Calu3 (cell line): ENCODE data around the gene BMP7. TPM values are rescaled to one million over a fixed set of nuclear protein-coding genes. Genes with fewer than 3 reads are reported as not detected.

Experiments
- BruUV-seq: library from RNA; stranded (reverse); fragments of 400-500 nt; replicated peaks from 2 replicates; lab custom pipeline; 2021; lab: Mats Ljungman, UMichigan
- CTCF ChIA-PET: fragments of 300-600 bp; sonication (Branson Sonifier 250); formaldehyde crosslinking; loops from one replicate; lab custom pipeline; 2022; ENCODE audit warnings: antibody characterized with exemption; lab: Charles Lee
- DNase-seq: peaks from one replicate; pipeline ENCODE4 v3.0.0; 2022
- H3K27ac Mint-ChIP-seq: one replicate; pipeline ENCODE4 v1.8.0; 2022; ENCODE audit warnings: mixed read lengths; ENCODE audit not compliant: unreplicated experiment
- H3K27me3 Mint-ChIP-seq: one replicate; pipeline ENCODE4 v1.8.0; 2022; ENCODE audit warnings: mixed read lengths; ENCODE audit not compliant: unreplicated experiment
- H3K36me3 Mint-ChIP-seq: one replicate; pipeline ENCODE4 v1.8.0; 2022; ENCODE audit warnings: mild to moderate bottlenecking, moderate library complexity, mixed read lengths; ENCODE audit not compliant: insufficient read depth, unreplicated experiment
- H3K4me1 Mint-ChIP-seq: one replicate; pipeline ENCODE4 v1.8.0; 2022; ENCODE audit warnings: mild to moderate bottlenecking, low read depth, mixed read lengths; ENCODE audit not compliant: unreplicated experiment
- H3K4me3 Mint-ChIP-seq: one replicate; pipeline ENCODE4 v1.8.0; 2022; ENCODE audit warnings: mild to moderate bottlenecking, low read depth, moderate library complexity, mixed read lengths; ENCODE audit not compliant: unreplicated experiment
- H3K9me3 Mint-ChIP-seq: one replicate; pipeline ENCODE4 v1.8.0; 2022; ENCODE audit warnings: low read depth, mixed read lengths; ENCODE audit not compliant: unreplicated experiment
- intact Hi-C: fragments of 100-400 bp; cut with micrococcal nuclease; formaldehyde crosslinking; loops from one replicate; pipeline ENCODE4 v1.10.0; 2022; ENCODE audit not compliant: unreplicated experiment
- total RNA-seq: library from RNA; stranded (reverse); gene quantifications from 2 replicates; pipeline ENCODE4 v1.2.3, GENCODE V29; 2022
- TF ChIP-seq, protein P1 (sequence below): fragments of 200-600 bp; IDR thresholded peaks from one replicate; pipeline ENCODE4 v1.8.0; 2022; ENCODE audit warnings: antibody characterized with exemption; ENCODE audit not compliant: unreplicated experiment

BMP7 gene
- total RNA-seq, 1 experiment from 2014 or later = not detected

- intact Hi-C loops = no loop called here
- BruUV-seq = no TSS peak
- Mint-ChIP-seq H3K9me3 (no peaks in the 10 kb centered on the region), H3K4me3 (no peak overlapping the region), H3K27ac (no peak overlapping the region), H3K4me1 (no peaks in the 10 kb centered on the region), H3K27me3 (peaks cover 73% of the 10 kb centered on the region), H3K36me3 (no peaks in the 10 kb centered on the region)
- TF ChIP-seq, protein P1, sequence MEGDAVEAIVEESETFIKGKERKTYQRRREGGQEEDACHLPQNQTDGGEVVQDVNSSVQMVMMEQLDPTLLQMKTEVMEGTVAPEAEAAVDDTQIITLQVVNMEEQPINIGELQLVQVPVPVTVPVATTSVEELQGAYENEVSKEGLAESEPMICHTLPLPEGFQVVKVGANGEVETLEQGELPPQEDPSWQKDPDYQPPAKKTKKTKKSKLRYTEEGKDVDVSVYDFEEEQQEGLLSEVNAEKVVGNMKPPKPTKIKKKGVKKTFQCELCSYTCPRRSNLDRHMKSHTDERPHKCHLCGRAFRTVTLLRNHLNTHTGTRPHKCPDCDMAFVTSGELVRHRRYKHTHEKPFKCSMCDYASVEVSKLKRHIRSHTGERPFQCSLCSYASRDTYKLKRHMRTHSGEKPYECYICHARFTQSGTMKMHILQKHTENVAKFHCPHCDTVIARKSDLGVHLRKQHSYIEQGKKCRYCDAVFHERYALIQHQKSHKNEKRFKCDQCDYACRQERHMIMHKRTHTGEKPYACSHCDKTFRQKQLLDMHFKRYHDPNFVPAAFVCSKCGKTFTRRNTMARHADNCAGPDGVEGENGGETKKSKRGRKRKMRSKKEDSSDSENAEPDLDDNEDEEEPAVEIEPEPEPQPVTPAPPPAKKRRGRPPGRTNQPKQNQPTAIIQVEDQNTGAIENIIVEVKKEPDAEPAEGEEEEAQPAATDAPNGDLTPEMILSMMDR = no peak
- no peak for DNase-seq
- CTCF ChIA-PET = interaction anchor here (0.7 kb wide), 1 partner anchor 658 kb away, joined by 5 read pairs; no protein-coding TSS in a partner anchor
Measured at GRCh38 chr20:57152557-57152956, 113.9 kb downstream of the BMP7 start.

DNA sequence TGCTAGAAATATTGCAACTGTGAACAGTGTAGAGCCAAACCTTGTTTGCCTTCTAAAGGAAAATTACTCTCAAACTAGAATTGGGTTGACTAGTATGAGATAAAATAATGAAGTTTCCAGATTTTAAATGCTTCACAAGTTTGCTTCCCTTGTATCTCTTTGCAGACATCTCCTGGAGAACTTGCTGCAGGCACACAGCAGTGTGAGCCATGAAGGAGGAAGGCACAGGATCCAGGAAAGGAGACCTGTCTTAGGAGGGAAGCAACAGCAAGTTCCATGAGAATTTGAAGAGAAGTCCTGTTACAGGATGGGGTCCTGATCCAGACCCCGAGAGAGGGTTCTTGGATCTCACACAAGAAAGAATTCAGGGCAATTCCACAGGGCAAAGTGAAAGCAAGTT, 115.9 kb downstream of the BMP7 start:
- Mint-ChIP-seq H3K4me1 (no peaks in the 10 kb centered on the region), H3K27ac (no peak overlapping the region), H3K9me3 (no peaks in the 10 kb centered on the region), H3K27me3 (peaks cover 78% of the 10 kb centered on the region), H3K36me3 (no peaks in the 10 kb centered on the region), H3K4me3 (no peak overlapping the region)
- BruUV-seq = no TSS peak
- DNase-seq = no peak
- TF ChIP-seq, protein P1 = no peak
- intact Hi-C loops = no loop called here
- CTCF ChIA-PET = no interaction called here

DNA sequence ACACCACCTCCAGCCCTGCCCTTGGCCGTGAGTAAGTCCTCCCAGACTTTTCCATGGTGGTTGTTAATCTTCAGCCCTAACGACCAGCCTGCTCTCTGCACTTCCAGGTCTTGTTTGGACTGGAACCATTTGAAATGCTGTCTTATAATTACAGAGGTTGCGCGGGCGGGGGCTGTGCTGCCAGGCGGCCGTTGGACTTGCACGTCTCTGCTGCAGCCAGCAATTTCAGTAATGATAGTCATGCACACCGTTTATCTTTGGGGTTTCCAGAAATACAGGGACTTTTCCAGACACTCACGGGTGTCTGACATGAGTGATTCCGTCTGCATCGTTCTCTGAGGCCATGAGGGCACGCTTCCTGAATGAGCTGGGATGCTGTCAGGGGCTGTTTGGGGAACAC, 118.2 kb downstream of the BMP7 start:
- Mint-ChIP-seq H3K4me1 (no peaks in the 10 kb centered on the region), H3K27ac (no peak overlapping the region), H3K4me3 (no peak overlapping the region), H3K36me3 (peaks cover 2% of the 10 kb centered on the region), H3K27me3 (peaks cover 86% of the 10 kb centered on the region), H3K9me3 (no peaks in the 10 kb centered on the region)
- TF ChIP-seq, protein P1 = no peak
- CTCF ChIA-PET = no interaction called here
- intact Hi-C loops = no loop called here
- no TSS peak for BruUV-seq
- DNase-seq = no peak

GRCh38 chr20:57147185-57147584, 119.3 kb downstream of the BMP7 start:
- CTCF ChIA-PET = no interaction called here
- intact Hi-C loops = no loop called here
- TF ChIP-seq, protein P1 = no peak
- Mint-ChIP-seq H3K9me3 (no peaks in the 10 kb centered on the region), H3K36me3 (peaks cover 4% of the 10 kb centered on the region), H3K4me1 (no peaks in the 10 kb centered on the region), H3K4me3 (no peak overlapping the region), H3K27ac (no peak overlapping the region), H3K27me3 (peaks cover 91% of the 10 kb centered on the region)
- no TSS peak for BruUV-seq
- no peak for DNase-seq
